ENCODE measurements around the gene NTM. TPM values are rescaled to one million over a fixed set of nuclear protein-coding genes. Genes with fewer than 3 reads are reported as not detected.
"Not testable (repeated sequence)": the region's sequence is repeated elsewhere in the genome, so short reads cannot be mapped to it uniquely, and the experiment has no call there.

Gene NTM
- total RNA-seq, 8 experiments from 2014 or later, result 0.80 to 169 (median 18.6) TPM

GRCh38 chr11:132070907-132071306 lies 700.5 kb downstream of the NTM start:
- in situ Hi-C loops (cut with MboI; ENCODE audit: low pct_unique_long_range_greater_than_20kb in 2 of 9, low sequenced_read_pairs in 9 of 9, unreplicated experiment in 9 of 9); ATAC-seq (replicated peaks in 6 of 8); H3K4me3 ChIP-seq; H3K27ac ChIP-seq: not testable (repeated sequence)
- peaks cover 18 to 19% of the 10 kb centered on the region in 2 donors for H3K4me1 ChIP-seq (replicated peaks in 1 of 2)
- no CpG with 5 or more reads among the region's 17 CpGs for WGBS, 10 experiments

GRCh38 chr11:132072044-132072857 lies 701.8 kb downstream of the NTM start:
- Histone ChIP-seq H3K4me1 (replicated peaks in 1 of 2) (peaks cover 18 to 19% of the 10 kb centered on the region in 2 donors), H3K4me3 (no peak overlapping the region), H3K27ac (no peak overlapping the region)
- 0 to 71% (median 6%) methylated on average over 1 to 5 of the region's 6 CpGs; no CpG with 5 or more reads in 3 of the 10 experiments for WGBS, 10 experiments
- in situ Hi-C loops (cut with MboI; ENCODE audit: low pct_unique_long_range_greater_than_20kb in 2 of 9, low sequenced_read_pairs in 9 of 9, unreplicated experiment in 9 of 9), result no loop called here
- ATAC-seq (replicated peaks in 6 of 8), result peak in 7 of 8 experiments; percentile 41 to 92 (median 58)

GRCh38 chr11:132072858-132073211 lies 702.4 kb downstream of the NTM start:
- WGBS, 10 experiments, result 0 to 100% (median 0%) methylated on average over 1 of the region's 3 CpGs; no CpG with 5 or more reads in 5 of the 10 experiments
- H3K4me1 ChIP-seq (replicated peaks in 1 of 2), result peaks cover 18 to 19% of the 10 kb centered on the region in 2 donors
- H3K4me3 ChIP-seq, result no peak overlapping the region
- no peak overlapping the region for H3K27ac ChIP-seq
- in situ Hi-C loops (cut with MboI; ENCODE audit: low pct_unique_long_range_greater_than_20kb in 2 of 9, low sequenced_read_pairs in 9 of 9, unreplicated experiment in 9 of 9), result no loop called here
- peak in 7 of 8 experiments; percentile 15 to 85 (median 49) for ATAC-seq (replicated peaks in 6 of 8)

GRCh38 chr11:132073787-132074186 lies 703.4 kb downstream of the NTM start:
- Histone ChIP-seq H3K27ac (no peak overlapping the region), H3K4me3 (no peak overlapping the region), H3K4me1 (replicated peaks in 1 of 2) (peaks cover 18 to 19% of the 10 kb centered on the region in 2 donors)
- peak in 1 of 8 experiments; percentile 40 for ATAC-seq (replicated peaks in 6 of 8)
- in situ Hi-C loops (cut with MboI; ENCODE audit: low pct_unique_long_range_greater_than_20kb in 2 of 9, low sequenced_read_pairs in 9 of 9, unreplicated experiment in 9 of 9), result no loop called here
- 17 to 73% (median 48%) methylated on average over 1 of the region's 1 CpG; no CpG with 5 or more reads in 6 of the 10 experiments for WGBS, 10 experiments

- H3K4me1 ChIP-seq (replicated peaks in 1 of 2), result peaks cover 18 to 19% of the 10 kb centered on the region in 2 donors
- WGBS, 10 experiments, result 0 to 85% (median 40%) methylated on average over 1 of the region's 1 CpG; no CpG with 5 or more reads in 3 of the 10 experiments
- no peak overlapping the region for H3K27ac ChIP-seq
- in situ Hi-C loops (cut with MboI; ENCODE audit: low pct_unique_long_range_greater_than_20kb in 2 of 9, low sequenced_read_pairs in 9 of 9, unreplicated experiment in 9 of 9), result no loop called here
- H3K4me3 ChIP-seq, result no peak overlapping the region
- ATAC-seq (replicated peaks in 6 of 8), result no peak
Measured at GRCh38 chr11:132075447-132075846, 705.0 kb downstream of the NTM start.

GRCh38 chr11:132077416-132077815 lies 707.0 kb downstream of the NTM start:
- in situ Hi-C loops (cut with MboI; ENCODE audit: low pct_unique_long_range_greater_than_20kb in 2 of 9, low sequenced_read_pairs in 9 of 9, unreplicated experiment in 9 of 9), result no loop called here

GRCh38 chr11:132078264-132079076 lies 708.1 kb downstream of the NTM start:
- Histone ChIP-seq H3K27ac (no peak overlapping the region), H3K4me3 (no peak overlapping the region), H3K4me1 (replicated peaks in 1 of 2) (peaks cover 3 to 7% of the 10 kb centered on the region in 2 donors)
- in situ Hi-C loops (cut with MboI; ENCODE audit: low pct_unique_long_range_greater_than_20kb in 2 of 9, low sequenced_read_pairs in 9 of 9, unreplicated experiment in 9 of 9), result no loop called here
- 10 to 88% (median 63%) methylated on average over 1 to 14 of the region's 17 CpGs; no CpG with 5 or more reads in 1 of the 10 experiments for WGBS, 10 experiments
- ATAC-seq (replicated peaks in 6 of 8), result no peak

More at GRCh38 chr11:132077416-132077815, 707.0 kb downstream of the NTM start:
- ATAC-seq (replicated peaks in 6 of 8), result no peak
- peaks cover 9 to 11% of the 10 kb centered on the region in 2 donors for H3K4me1 ChIP-seq (replicated peaks in 1 of 2)
- no peak overlapping the region for H3K27ac ChIP-seq
- no peak overlapping the region for H3K4me3 ChIP-seq

- H3K27ac ChIP-seq, result no peak overlapping the region
- no peak for ATAC-seq (replicated peaks in 6 of 8)
- 14 to 100% (median 39%) methylated on average over 1 of the region's 1 CpG; no CpG with 5 or more reads in 6 of the 10 experiments for WGBS, 10 experiments
- in situ Hi-C loops (cut with MboI; ENCODE audit: low pct_unique_long_range_greater_than_20kb in 2 of 9, low sequenced_read_pairs in 9 of 9, unreplicated experiment in 9 of 9), result no loop called here
- H3K4me3 ChIP-seq, result no peak overlapping the region
- H3K4me1 ChIP-seq (replicated peaks in 1 of 2), result no peaks in the 10 kb centered on the region
Measured at GRCh38 chr11:132080127-132080526, 709.7 kb downstream of the NTM start.

- in situ Hi-C loops (cut with MboI; ENCODE audit: low pct_unique_long_range_greater_than_20kb in 2 of 9, low sequenced_read_pairs in 9 of 9, unreplicated experiment in 9 of 9), result no loop called here
- Histone ChIP-seq H3K4me3 (no peak overlapping the region), H3K4me1 (replicated peaks in 1 of 2) (no peaks in the 10 kb centered on the region), H3K27ac (no peak overlapping the region)
- no peak for ATAC-seq (replicated peaks in 6 of 8)
- WGBS, 10 experiments, result 38 to 100% (median 93%) methylated on average over 2 to 5 of the region's 5 CpGs; no CpG with 5 or more reads in 2 of the 10 experiments
Measured at GRCh38 chr11:132082566-132082965, 712.2 kb downstream of the NTM start.

- Histone ChIP-seq H3K27ac (no peak overlapping the region), H3K4me3 (no peak overlapping the region), H3K4me1 (replicated peaks in 1 of 2) (no peaks in the 10 kb centered on the region)
- ATAC-seq (replicated peaks in 6 of 8), result no peak
- in situ Hi-C loops (cut with MboI; ENCODE audit: low pct_unique_long_range_greater_than_20kb in 2 of 9, low sequenced_read_pairs in 9 of 9, unreplicated experiment in 9 of 9), result no loop called here
Measured at GRCh38 chr11:132084433-132084832, 714.0 kb downstream of the NTM start.

GRCh38 chr11:132087148-132087547 lies 716.7 kb downstream of the NTM start:
- in situ Hi-C loops (cut with MboI; ENCODE audit: low pct_unique_long_range_greater_than_20kb in 2 of 9, low sequenced_read_pairs in 9 of 9, unreplicated experiment in 9 of 9), result no loop called here
- WGBS, 10 experiments, result 17 to 100% (median 90%) methylated on average over 1 of the region's 1 CpG; no CpG with 5 or more reads in 4 of the 10 experiments
- H3K4me1 ChIP-seq (replicated peaks in 1 of 2), result no peaks in the 10 kb centered on the region
- no peak overlapping the region for H3K4me3 ChIP-seq
- no peak for ATAC-seq (replicated peaks in 6 of 8)
- H3K27ac ChIP-seq, result no peak overlapping the region

- H3K27ac ChIP-seq, result no peak overlapping the region
- no peak for ATAC-seq (replicated peaks in 6 of 8)
- H3K4me3 ChIP-seq, result no peak overlapping the region
- H3K4me1 ChIP-seq (replicated peaks in 1 of 2), result no peaks in the 10 kb centered on the region
- in situ Hi-C loops (cut with MboI; ENCODE audit: low pct_unique_long_range_greater_than_20kb in 2 of 9, low sequenced_read_pairs in 9 of 9, unreplicated experiment in 9 of 9), result no loop called here
- WGBS, 10 experiments, result 83 to 100% (median 100%) methylated on average over 1 to 2 of the region's 3 CpGs; no CpG with 5 or more reads in 4 of the 10 experiments
Measured at GRCh38 chr11:132088551-132088950, 718.1 kb downstream of the NTM start.

- in situ Hi-C loops (cut with MboI; ENCODE audit: low pct_unique_long_range_greater_than_20kb in 2 of 9, low sequenced_read_pairs in 9 of 9, unreplicated experiment in 9 of 9), result no loop called here
- no peak overlapping the region for H3K27ac ChIP-seq
- H3K4me1 ChIP-seq (replicated peaks in 1 of 2), result peaks cover 27 to 35% of the 10 kb centered on the region in 2 donors
- ATAC-seq (replicated peaks in 6 of 8), result no peak
- H3K4me3 ChIP-seq, result no peak overlapping the region
- WGBS, 10 experiments, result 64 to 100% (median 90%) methylated on average over 1 to 7 of the region's 7 CpGs; no CpG with 5 or more reads in 1 of the 10 experiments
Measured at GRCh38 chr11:132093536-132094259, 723.3 kb downstream of the NTM start.
